ENCODE results near the gene THADA.

Gene THADA

GRCh38 chr2:43444989-43445645, 150.7 kb downstream of the THADA start:
- DNase-seq (ENCODE audit: low read depth): no peak

- no peak for DNase-seq (ENCODE audit: low read depth)
Observed at GRCh38 chr2:43443282-43443681, 152.6 kb downstream of the THADA start.

GRCh38 chr2:43441195-43441594, 154.6 kb downstream of the THADA start:
- no peak for DNase-seq (ENCODE audit: low read depth)

- no peak for DNase-seq (ENCODE audit: low read depth)
Observed at GRCh38 chr2:43438858-43439655, 156.8 kb downstream of the THADA start.

GRCh38 chr2:43438342-43438741, 157.5 kb downstream of the THADA start:
- DNase-seq (ENCODE audit: low read depth): no peak

- DNase-seq (ENCODE audit: low read depth): no peak
Observed at GRCh38 chr2:43437363-43437762, 158.5 kb downstream of the THADA start.

GRCh38 chr2:43436431-43436830, 159.4 kb downstream of the THADA start:
- DNase-seq (ENCODE audit: low read depth): no peak

GRCh38 chr2:43435746-43436145, 160.1 kb downstream of the THADA start:
- DNase-seq (ENCODE audit: low read depth): no peak

GRCh38 chr2:43430489-43430888, 165.3 kb downstream of the THADA start:
- no peak for DNase-seq (ENCODE audit: low read depth)

GRCh38 chr2:43429369-43429768, 166.5 kb downstream of the THADA start:
- peak; percentile 62 for DNase-seq (ENCODE audit: low read depth)

GRCh38 chr2:43427032-43427424, 168.8 kb downstream of the THADA start:
- DNase-seq (ENCODE audit: low read depth): no peak

GRCh38 chr2:43426305-43427031, 169.4 kb downstream of the THADA start:
- peak; percentile 99 for DNase-seq (ENCODE audit: low read depth)

- DNase-seq (ENCODE audit: low read depth): no peak
Observed at GRCh38 chr2:43425659-43426058, 170.2 kb downstream of the THADA start.

- peak; percentile 36 for DNase-seq (ENCODE audit: low read depth)
Observed at GRCh38 chr2:43424262-43425207, 171.3 kb downstream of the THADA start.

- no peak for DNase-seq (ENCODE audit: low read depth)
Observed at GRCh38 chr2:43423941-43424261, 171.9 kb downstream of the THADA start.

GRCh38 chr2:43421194-43421593, 174.6 kb downstream of the THADA start:
- no peak for DNase-seq (ENCODE audit: low read depth)

- no peak for DNase-seq (ENCODE audit: low read depth)
Observed at GRCh38 chr2:43420389-43420801, 175.4 kb downstream of the THADA start.

- DNase-seq (ENCODE audit: low read depth): no peak
Observed at GRCh38 chr2:43419876-43420275, 176.0 kb downstream of the THADA start.

- DNase-seq (ENCODE audit: low read depth): no peak
Observed at GRCh38 chr2:43419243-43419642, 176.6 kb downstream of the THADA start.

GRCh38 chr2:43418680-43419079, 177.2 kb downstream of the THADA start:
- DNase-seq (ENCODE audit: low read depth): no peak

GRCh38 chr2:43417300-43417699, 178.5 kb downstream of the THADA start:
- DNase-seq (ENCODE audit: low read depth): no peak

GRCh38 chr2:43415592-43415991, 180.2 kb downstream of the THADA start:
- no peak for DNase-seq (ENCODE audit: low read depth)

Measured in iris pigment epithelial cell (primary cell).